GM12872 (cell line): Measurements from ENCODE around the gene TRIM52.

ENCODE experiments used
- CTCF ChIP-seq: IDR thresholded peaks from 3 replicates; pipeline ENCODE4 v1.5.1; 2011; ENCODE audit warnings: low read depth, mild to moderate bottlenecking, low read length, moderate library complexity; ENCODE audit not compliant: insufficient read depth

TRIM52 gene

GRCh38 chr5:181271081-181271480, 10.1 kb upstream of the TRIM52 start:
- TF ChIP-seq CTCF, result no peak

GRCh38 chr5:181265092-181265671, 4.2 kb upstream of the TRIM52 start:
- no peak for TF ChIP-seq CTCF

GRCh38 chr5:181263633-181264032, 2.7 kb upstream of the TRIM52 start:
- no peak for TF ChIP-seq CTCF

GRCh38 chr5:181261320-181262049, 542 bp upstream of the TRIM52 start:
- 0 out of 3 replicates have a peak, but pooled peaks have one; percentile 5 for TF ChIP-seq CTCF

GRCh38 chr5:181259974-181260719, 796 bp downstream of the TRIM52 start:
- no peak for TF ChIP-seq CTCF

- TF ChIP-seq CTCF, result no peak
Measured at GRCh38 chr5:181259283-181259682, 1.7 kb downstream of the TRIM52 start.

- TF ChIP-seq CTCF, result no peak
Measured at GRCh38 chr5:181258576-181258975, 2.4 kb downstream of the TRIM52 start.
